ENCODE data around the gene PEX5L.

DNA sequence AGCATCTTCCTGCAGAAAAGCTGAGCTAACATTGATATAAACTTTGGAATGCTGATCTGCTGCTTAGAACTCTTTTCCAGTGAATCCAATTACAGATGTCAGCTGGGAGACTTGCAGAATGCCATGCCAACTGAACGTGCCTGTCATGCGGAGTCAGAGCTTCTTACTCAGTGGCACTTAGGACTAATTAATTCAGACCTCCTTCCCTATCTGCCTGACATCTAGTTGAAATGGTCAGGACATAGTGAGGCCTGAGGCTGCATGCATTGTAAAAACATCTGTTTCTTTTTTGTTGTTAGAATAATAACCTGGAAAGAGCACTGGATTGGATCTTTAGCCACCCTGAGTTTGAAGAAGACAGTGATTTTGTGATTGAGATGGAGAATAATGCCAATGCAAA lies 271.3 kb downstream of the PEX5L start:
- TF ChIP-seq POLR2A (IDR thresholded peaks at IDR 0.05), result no peak
- TF ChIP-seq, protein P1, sequence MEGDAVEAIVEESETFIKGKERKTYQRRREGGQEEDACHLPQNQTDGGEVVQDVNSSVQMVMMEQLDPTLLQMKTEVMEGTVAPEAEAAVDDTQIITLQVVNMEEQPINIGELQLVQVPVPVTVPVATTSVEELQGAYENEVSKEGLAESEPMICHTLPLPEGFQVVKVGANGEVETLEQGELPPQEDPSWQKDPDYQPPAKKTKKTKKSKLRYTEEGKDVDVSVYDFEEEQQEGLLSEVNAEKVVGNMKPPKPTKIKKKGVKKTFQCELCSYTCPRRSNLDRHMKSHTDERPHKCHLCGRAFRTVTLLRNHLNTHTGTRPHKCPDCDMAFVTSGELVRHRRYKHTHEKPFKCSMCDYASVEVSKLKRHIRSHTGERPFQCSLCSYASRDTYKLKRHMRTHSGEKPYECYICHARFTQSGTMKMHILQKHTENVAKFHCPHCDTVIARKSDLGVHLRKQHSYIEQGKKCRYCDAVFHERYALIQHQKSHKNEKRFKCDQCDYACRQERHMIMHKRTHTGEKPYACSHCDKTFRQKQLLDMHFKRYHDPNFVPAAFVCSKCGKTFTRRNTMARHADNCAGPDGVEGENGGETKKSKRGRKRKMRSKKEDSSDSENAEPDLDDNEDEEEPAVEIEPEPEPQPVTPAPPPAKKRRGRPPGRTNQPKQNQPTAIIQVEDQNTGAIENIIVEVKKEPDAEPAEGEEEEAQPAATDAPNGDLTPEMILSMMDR (IDR thresholded peaks at IDR 0.05), result no peak

All from esophagus squamous epithelium (tissue), 4 donors.